ENCODE data around the gene ITGA2B. TPM values are rescaled to one million over a fixed set of nuclear protein-coding genes. Genes with fewer than 3 reads are reported as not detected.

ITGA2B gene
- total RNA-seq, 1 experiment from 2014 or later = 8.3 TPM

DNA sequence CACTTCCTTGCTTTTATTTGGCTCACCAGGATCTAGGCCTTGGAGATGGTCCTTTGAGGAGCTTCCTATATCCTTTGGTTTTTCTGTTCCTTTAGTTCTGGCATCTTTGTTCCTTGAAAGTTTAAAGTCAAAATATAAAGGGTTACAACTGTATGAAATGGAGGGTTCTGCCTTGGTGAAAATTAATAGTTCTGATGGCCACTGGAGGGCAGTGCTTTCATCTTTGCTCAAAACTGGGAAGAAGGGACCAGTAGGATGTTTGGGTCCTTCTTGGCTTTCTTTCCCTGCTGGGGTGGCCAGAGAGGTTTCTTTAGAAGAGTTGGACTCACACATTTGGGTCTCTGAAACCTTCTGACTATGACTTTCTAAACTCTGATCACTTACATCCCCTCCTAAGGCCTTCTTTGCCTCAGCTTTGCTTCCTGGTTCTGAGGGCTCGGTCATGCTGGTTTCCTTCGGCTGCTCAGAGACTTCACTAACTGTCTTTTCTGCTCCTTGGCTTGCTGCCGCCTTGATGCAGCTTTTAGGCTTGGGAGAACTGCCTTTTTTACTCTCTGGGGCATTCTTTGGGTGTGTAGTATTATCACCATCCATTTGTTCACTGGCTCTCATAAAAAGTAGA lies 10.9 kb upstream of the ITGA2B start:
- no peak for DNase-seq
- Mint-ChIP-seq H3K4me3 (no peak overlapping the region), H3K4me1 (no peaks in the 10 kb centered on the region), H3K9me3 (no peaks in the 10 kb centered on the region; a peak in 1 of 5 replicates), H3K27ac (peak overlapping the region in 1 of 3 experiments; percentile 40; a peak in 2 of 7 replicates), H3K36me3 (ENCODE audit: insufficient read depth in 1 of 3, low read depth in 3 of 3) (peaks cover 25 to 73% (median 59%) of the 10 kb centered on the region in 3 experiments; a peak in 6 of 7 replicates), H3K27me3 (ENCODE audit: low read depth) (peaks cover 1% of the 10 kb centered on the region; the same call in 1 of the 2 replicates)
- no peaks in the 10 kb centered on the region for H3K4me1 ChIP-seq (ENCODE audit: insufficient read depth, low read length)
- H2AK5ac ChIP-seq (ENCODE audit: insufficient read length, low read length) = no peak overlapping the region
- H2BK120ac ChIP-seq (ENCODE audit: low read depth, low read length, poor library complexity, severe bottlenecking) = no peak overlapping the region
- whole genome bisulfite sequencing (ENCODE audit: extremely low coverage, insufficient read length, low lambda C conversion rate) = no CpG with 5 or more reads among the region's 3 CpGs
- no peak overlapping the region for H4K5ac ChIP-seq (ENCODE audit: insufficient read length, low read depth, low read length)
- H2BK12ac ChIP-seq (ENCODE audit: insufficient read length, low read depth, low read length) = no peak overlapping the region
- no peaks in the 10 kb centered on the region for H4K20me1 ChIP-seq (ENCODE audit: control insufficient read depth, insufficient read depth, insufficient read length)
- H3T11ph ChIP-seq (ENCODE audit: low read length) = no peak overlapping the region
- H3K27ac ChIP-seq (ENCODE audit: insufficient read length, low read depth, low read length) = no peak overlapping the region
- no peaks in the 10 kb centered on the region for H3K23me2 ChIP-seq (ENCODE audit: insufficient read length, low read depth, low read length, poor library complexity, severe bottlenecking)
- no peaks in the 10 kb centered on the region for H3K79me2 ChIP-seq (ENCODE audit: insufficient read depth, low read length)
- no peaks in the 10 kb centered on the region for H3K9me3 ChIP-seq (ENCODE audit: control insufficient read depth, low read depth, low read length)
- no peak overlapping the region for H2BK20ac ChIP-seq (ENCODE audit: low read depth, low read length, poor library complexity, severe bottlenecking)
- no peak overlapping the region for H2AFZ ChIP-seq (ENCODE audit: low read length)
- H4K91ac ChIP-seq (ENCODE audit: insufficient read length, low read depth, low read length) = no peak overlapping the region
- H3K18ac ChIP-seq (ENCODE audit: insufficient read length, low read depth, low read length) = no peak overlapping the region
- no peak overlapping the region for H3K4ac ChIP-seq (ENCODE audit: low read depth, low read length)
- no peak overlapping the region for H2BK15ac ChIP-seq (ENCODE audit: low read depth, low read length)
- H3K23ac ChIP-seq (ENCODE audit: insufficient read length, low read depth, low read length) = no peak overlapping the region
- no peaks in the 10 kb centered on the region for H3K27me3 ChIP-seq (ENCODE audit: insufficient read depth, low read length)
- H3K4me2 ChIP-seq (ENCODE audit: insufficient read depth, insufficient read length, low read length) = no peak overlapping the region
- no peak overlapping the region for H2BK5ac ChIP-seq (ENCODE audit: insufficient read length, low read length)
- H3K56ac ChIP-seq (ENCODE audit: insufficient read length, low read depth, low read length) = no peak overlapping the region
- H3K79me1 ChIP-seq (ENCODE audit: insufficient read depth, low read depth, low read length, poor library complexity, severe bottlenecking) = no peaks in the 10 kb centered on the region
- TF ChIP-seq, protein P1, sequence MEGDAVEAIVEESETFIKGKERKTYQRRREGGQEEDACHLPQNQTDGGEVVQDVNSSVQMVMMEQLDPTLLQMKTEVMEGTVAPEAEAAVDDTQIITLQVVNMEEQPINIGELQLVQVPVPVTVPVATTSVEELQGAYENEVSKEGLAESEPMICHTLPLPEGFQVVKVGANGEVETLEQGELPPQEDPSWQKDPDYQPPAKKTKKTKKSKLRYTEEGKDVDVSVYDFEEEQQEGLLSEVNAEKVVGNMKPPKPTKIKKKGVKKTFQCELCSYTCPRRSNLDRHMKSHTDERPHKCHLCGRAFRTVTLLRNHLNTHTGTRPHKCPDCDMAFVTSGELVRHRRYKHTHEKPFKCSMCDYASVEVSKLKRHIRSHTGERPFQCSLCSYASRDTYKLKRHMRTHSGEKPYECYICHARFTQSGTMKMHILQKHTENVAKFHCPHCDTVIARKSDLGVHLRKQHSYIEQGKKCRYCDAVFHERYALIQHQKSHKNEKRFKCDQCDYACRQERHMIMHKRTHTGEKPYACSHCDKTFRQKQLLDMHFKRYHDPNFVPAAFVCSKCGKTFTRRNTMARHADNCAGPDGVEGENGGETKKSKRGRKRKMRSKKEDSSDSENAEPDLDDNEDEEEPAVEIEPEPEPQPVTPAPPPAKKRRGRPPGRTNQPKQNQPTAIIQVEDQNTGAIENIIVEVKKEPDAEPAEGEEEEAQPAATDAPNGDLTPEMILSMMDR (conservative IDR thresholded peaks at IDR 0.05) = peak; percentile 67
- H3K14ac ChIP-seq (ENCODE audit: insufficient read depth, low read length) = no peak overlapping the region
- no peak overlapping the region for H3K9ac ChIP-seq (ENCODE audit: extremely low read depth, insufficient read length, low read length)
- no peak overlapping the region for H4K8ac ChIP-seq (replicated peaks; ENCODE audit: insufficient read length, low read depth, low read length)

Data from H9 (cell line).